Keratinocyte (primary cell): ENCODE measurements around the gene TIAM2.

Experiments
- EZH2 ChIP-seq: IDR thresholded peaks from one replicate; pipeline ENCODE4 v1.6.1; 2012; ENCODE audit warnings: inconsistent platforms, mild to moderate bottlenecking, low read length, moderate library complexity
- TF ChIP-seq, protein P1 (sequence below), 3 experiments: IDR thresholded peaks in 1 of 3; conservative IDR thresholded peaks in 1 of 3; optimal IDR thresholded peaks in 1 of 3; 2 replicates in 2 of 3; 3 replicates in 1 of 3; pipeline versions ENCODE3 to v1.5.1; 2011; ENCODE audit warnings: low read length in 3 of 3, mild to moderate bottlenecking in 3 of 3, moderate library complexity in 2 of 3, control low read depth in 1 of 3, inconsistent platforms in 1 of 3; ENCODE audit not compliant: insufficient read depth in 2 of 3; ENCODE audit errors: extremely low read depth in 1 of 3

- TF ChIP-seq, protein P1, sequence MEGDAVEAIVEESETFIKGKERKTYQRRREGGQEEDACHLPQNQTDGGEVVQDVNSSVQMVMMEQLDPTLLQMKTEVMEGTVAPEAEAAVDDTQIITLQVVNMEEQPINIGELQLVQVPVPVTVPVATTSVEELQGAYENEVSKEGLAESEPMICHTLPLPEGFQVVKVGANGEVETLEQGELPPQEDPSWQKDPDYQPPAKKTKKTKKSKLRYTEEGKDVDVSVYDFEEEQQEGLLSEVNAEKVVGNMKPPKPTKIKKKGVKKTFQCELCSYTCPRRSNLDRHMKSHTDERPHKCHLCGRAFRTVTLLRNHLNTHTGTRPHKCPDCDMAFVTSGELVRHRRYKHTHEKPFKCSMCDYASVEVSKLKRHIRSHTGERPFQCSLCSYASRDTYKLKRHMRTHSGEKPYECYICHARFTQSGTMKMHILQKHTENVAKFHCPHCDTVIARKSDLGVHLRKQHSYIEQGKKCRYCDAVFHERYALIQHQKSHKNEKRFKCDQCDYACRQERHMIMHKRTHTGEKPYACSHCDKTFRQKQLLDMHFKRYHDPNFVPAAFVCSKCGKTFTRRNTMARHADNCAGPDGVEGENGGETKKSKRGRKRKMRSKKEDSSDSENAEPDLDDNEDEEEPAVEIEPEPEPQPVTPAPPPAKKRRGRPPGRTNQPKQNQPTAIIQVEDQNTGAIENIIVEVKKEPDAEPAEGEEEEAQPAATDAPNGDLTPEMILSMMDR (optimal IDR thresholded peaks at IDR 0.05 in 1 of 3, IDR thresholded peaks at IDR 0.05 in 1 of 3, conservative IDR thresholded peaks at IDR 0.05 in 1 of 3; ENCODE audit: extremely low read depth in 1 of 3, insufficient read depth in 2 of 3, low read length in 3 of 3): no peak
- no peak for TF ChIP-seq EZH2
These were observed 90.6 kb downstream of the TIAM2 start for GRCh38 chr6:155085582-155086257.
